Activated CD8-positive, alpha-beta memory T cell treated with anti-CD3 and anti-CD28 coated beads, Interleukin-2, amount 10 ng/mL, durations not matched to agents 7 days and 5 days (primary cell): ENCODE data around the gene UQCR11. TPM values are rescaled to one million over a fixed set of nuclear protein-coding genes. Genes with fewer than 3 reads are reported as not detected.

Experiments used
- ATAC-seq: fragments of 150-1000 bp; cut with Tn5 transposase; one replicate; pipeline ENCODE4 v1.10.0; 2021; ENCODE audit warnings: moderate library complexity
- CTCF ChIA-PET: fragments of 350-600 bp; sonication (Branson Sonifier 250); formaldehyde crosslinking; loops from one replicate; lab custom pipeline; 2021; ENCODE audit warnings: antibody characterized with exemption; lab: Charles Lee
- DNase-seq: peaks from one replicate; pipeline ENCODE4 v3.0.0-alpha.2; 2020
- H3K27ac Mint-ChIP-seq: one replicate; pipeline ENCODE4 v1.8.0; 2021; ENCODE audit warnings: mild to moderate bottlenecking, mixed read lengths
- H3K27me3 Mint-ChIP-seq: one replicate; pipeline ENCODE4 v1.8.0; 2021; ENCODE audit warnings: mixed read lengths
- H3K36me3 Mint-ChIP-seq: one replicate; pipeline ENCODE4 v1.8.0; 2021; ENCODE audit warnings: mild to moderate bottlenecking, mixed read lengths
- H3K4me1 Mint-ChIP-seq: one replicate; pipeline ENCODE4 v1.8.0; 2021; ENCODE audit warnings: mixed read lengths
- H3K4me3 Mint-ChIP-seq: one replicate; pipeline ENCODE4 v1.8.0; 2021; ENCODE audit warnings: mild to moderate bottlenecking, moderate library complexity, mixed read lengths
- H3K9me3 Mint-ChIP-seq: one replicate; pipeline ENCODE4 v1.8.0; 2022; ENCODE audit warnings: low read depth, mixed read lengths
- total RNA-seq, 2 experiments: library from RNA; stranded (reverse); gene quantifications; one replicate each; pipeline ENCODE4 v1.2.3, GENCODE V29; 2021

Gene UQCR11
- total RNA-seq, 2 experiments from 2014 or later, result 192 to 196 TPM

GRCh38 chr19:1574354-1575136 is 30.7 kb downstream of the UQCR11 start:
- CTCF ChIA-PET, result interaction anchor here (1.9 kb wide), 1 partner anchor 29 kb away, joined by 5 read pairs; no protein-coding TSS in a partner anchor

GRCh38 chr19:1572795-1573194 is 32.5 kb downstream of the UQCR11 start:
- CTCF ChIA-PET, result no interaction called here
- Mint-ChIP-seq H3K4me1 (peaks cover 4% of the 10 kb centered on the region), H3K4me3 (no peak overlapping the region), H3K36me3 (no peaks in the 10 kb centered on the region), H3K9me3 (no peaks in the 10 kb centered on the region), H3K27me3 (peaks cover 14% of the 10 kb centered on the region), H3K27ac (no peak overlapping the region)
- DNase-seq (no peak), ATAC-seq (no peak)

More at GRCh38 chr19:1574354-1575136, 30.7 kb downstream of the UQCR11 start:
- Mint-ChIP-seq H3K4me1 (peaks cover 1% of the 10 kb centered on the region), H3K27ac (no peak overlapping the region), H3K27me3 (peaks cover 12% of the 10 kb centered on the region), H3K4me3 (no peak overlapping the region), H3K36me3 (no peaks in the 10 kb centered on the region), H3K9me3 (no peaks in the 10 kb centered on the region)
- DNase-seq (no peak), ATAC-seq (no peak)

GRCh38 chr19:1571358-1571757 is 33.9 kb downstream of the UQCR11 start:
- CTCF ChIA-PET, result no interaction called here
- no peak for ATAC-seq

GRCh38 chr19:1570836-1571235 is 34.4 kb downstream of the UQCR11 start:
- Mint-ChIP-seq H3K27ac (no peak overlapping the region), H3K36me3 (no peaks in the 10 kb centered on the region), H3K4me3 (no peak overlapping the region), H3K27me3 (peaks cover 14% of the 10 kb centered on the region), H3K9me3 (no peaks in the 10 kb centered on the region), H3K4me1 (peaks cover 4% of the 10 kb centered on the region)
- CTCF ChIA-PET, result no interaction called here
- ATAC-seq, result no peak
- DNase-seq, result no peak

More at GRCh38 chr19:1571358-1571757, 33.9 kb downstream of the UQCR11 start:
- no peak overlapping the region for H3K4me3 Mint-ChIP-seq
- DNase-seq, result no peak
- peaks cover 4% of the 10 kb centered on the region for H3K4me1 Mint-ChIP-seq
- H3K36me3 Mint-ChIP-seq, result no peaks in the 10 kb centered on the region
- peaks cover 14% of the 10 kb centered on the region for H3K27me3 Mint-ChIP-seq
- no peaks in the 10 kb centered on the region for H3K9me3 Mint-ChIP-seq
- no peak overlapping the region for H3K27ac Mint-ChIP-seq

GRCh38 chr19:1569997-1570396 is 35.3 kb downstream of the UQCR11 start:
- ATAC-seq, result no peak
- no peak for DNase-seq
- CTCF ChIA-PET, result no interaction called here

GRCh38 chr19:1568320-1569019 is 36.8 kb downstream of the UQCR11 start, which contains the start of gene MEX3D:
Gene MEX3D (minus strand): TSS chr19:1568325. CDS start chr19:1568058, 267 bp downstream.
- DNase-seq (peak; percentile 82), ATAC-seq (peak; percentile 89)
- CTCF ChIA-PET, result interaction anchor here (0.6 to 1.0 kb wide), 2 partner anchors 23 to 587 kb away, joined by 3 read pairs; no protein-coding TSS in a partner anchor
- H3K27me3 Mint-ChIP-seq, result peaks cover 14% of the 10 kb centered on the region
- peak within 1 kb of the TSS; percentile 35 for H3K4me3 Mint-ChIP-seq
- peaks cover 4% of the 10 kb centered on the region for H3K4me1 Mint-ChIP-seq
- no peaks in the 10 kb centered on the region for H3K36me3 Mint-ChIP-seq
- no peaks in the 10 kb centered on the region for H3K9me3 Mint-ChIP-seq
- no peak within 1 kb of the TSS for H3K27ac Mint-ChIP-seq

More at GRCh38 chr19:1569997-1570396, 35.3 kb downstream of the UQCR11 start:
- Mint-ChIP-seq H3K9me3 (no peaks in the 10 kb centered on the region), H3K4me3 (no peak overlapping the region), H3K27ac (no peak overlapping the region), H3K4me1 (peaks cover 4% of the 10 kb centered on the region), H3K36me3 (no peaks in the 10 kb centered on the region), H3K27me3 (peaks cover 14% of the 10 kb centered on the region)

GRCh38 chr19:1567848-1568227 is 37.4 kb downstream of the UQCR11 start:
- CTCF ChIA-PET, result interaction anchor here (0.6 to 1.0 kb wide), 2 partner anchors 23 to 587 kb away, joined by 3 read pairs; no protein-coding TSS in a partner anchor
- H3K4me1 Mint-ChIP-seq, result peaks cover 3% of the 10 kb centered on the region
- no peaks in the 10 kb centered on the region for H3K9me3 Mint-ChIP-seq
- no peak overlapping the region for H3K27ac Mint-ChIP-seq
- peak; percentile 56 for ATAC-seq
- H3K4me3 Mint-ChIP-seq, result no peak overlapping the region
- no peaks in the 10 kb centered on the region for H3K36me3 Mint-ChIP-seq
- H3K27me3 Mint-ChIP-seq, result peaks cover 14% of the 10 kb centered on the region
- no peak for DNase-seq

GRCh38 chr19:1567116-1567847 is 38.0 kb downstream of the UQCR11 start:
- Mint-ChIP-seq H3K36me3 (no peaks in the 10 kb centered on the region), H3K4me1 (peaks cover 3% of the 10 kb centered on the region), H3K4me3 (peak overlapping the region; percentile 35), H3K9me3 (no peaks in the 10 kb centered on the region), H3K27ac (no peak overlapping the region), H3K27me3 (peaks cover 14% of the 10 kb centered on the region)
- DNase-seq (no peak), ATAC-seq (no peak)
- CTCF ChIA-PET, result no interaction called here

GRCh38 chr19:1566392-1567115 is 38.7 kb downstream of the UQCR11 start:
- H3K27me3 Mint-ChIP-seq, result peaks cover 14% of the 10 kb centered on the region
- ATAC-seq (no peak), DNase-seq (no peak)
- H3K4me3 Mint-ChIP-seq, result no peak overlapping the region
- H3K4me1 Mint-ChIP-seq, result peaks cover 3% of the 10 kb centered on the region
- H3K27ac Mint-ChIP-seq, result no peak overlapping the region
- CTCF ChIA-PET, result no interaction called here
- H3K36me3 Mint-ChIP-seq, result no peaks in the 10 kb centered on the region
- no peaks in the 10 kb centered on the region for H3K9me3 Mint-ChIP-seq

- Mint-ChIP-seq H3K4me3 (no peak overlapping the region), H3K36me3 (no peaks in the 10 kb centered on the region), H3K27me3 (no peaks in the 10 kb centered on the region), H3K4me1 (no peaks in the 10 kb centered on the region), H3K27ac (no peak overlapping the region), H3K9me3 (no peaks in the 10 kb centered on the region)
- CTCF ChIA-PET, result no interaction called here
- DNase-seq (no peak), ATAC-seq (no peak)
Measured at GRCh38 chr19:1563251-1563650, 42.0 kb downstream of the UQCR11 start.

GRCh38 chr19:1561236-1561842 is 43.9 kb downstream of the UQCR11 start:
- H3K4me1 Mint-ChIP-seq, result no peaks in the 10 kb centered on the region
- ATAC-seq (no peak), DNase-seq (no peak)
- CTCF ChIA-PET, result interaction anchor here (0.8 kb wide), 1 partner anchor 111 kb away, joined by 3 read pairs; no protein-coding TSS in a partner anchor
- no peak overlapping the region for H3K4me3 Mint-ChIP-seq
- H3K27ac Mint-ChIP-seq, result no peak overlapping the region
- no peaks in the 10 kb centered on the region for H3K9me3 Mint-ChIP-seq
- no peaks in the 10 kb centered on the region for H3K36me3 Mint-ChIP-seq
- no peaks in the 10 kb centered on the region for H3K27me3 Mint-ChIP-seq

- no peaks in the 10 kb centered on the region for H3K9me3 Mint-ChIP-seq
- ATAC-seq (no peak), DNase-seq (no peak)
- no peaks in the 10 kb centered on the region for H3K27me3 Mint-ChIP-seq
- H3K27ac Mint-ChIP-seq, result no peak overlapping the region
- CTCF ChIA-PET, result interaction anchor here (1.3 kb wide), 1 partner anchor 14 kb away, joined by 4 read pairs; no protein-coding TSS in a partner anchor
- no peaks in the 10 kb centered on the region for H3K36me3 Mint-ChIP-seq
- H3K4me1 Mint-ChIP-seq, result no peaks in the 10 kb centered on the region
- no peak overlapping the region for H3K4me3 Mint-ChIP-seq
Measured at GRCh38 chr19:1560286-1560882, 44.9 kb downstream of the UQCR11 start.
